Measurements from ENCODE around the gene TFCP2L1.
"Not testable (repeated sequence)": the region's sequence is repeated elsewhere in the genome, so short reads cannot be mapped to it uniquely, and the experiment has no call there.

Gene TFCP2L1

GRCh38 chr2:121283670-121284462, 1.1 kb downstream of the TFCP2L1 start:
- H3K4me1 ChIP-seq (ENCODE audit: control insufficient read depth, insufficient read depth, low read length): peaks cover 6% of the 10 kb centered on the region
- peaks cover 35% of the 10 kb centered on the region for H3K27me3 ChIP-seq (replicated peaks; ENCODE audit: control insufficient read depth, insufficient read depth, low read length)
- peak; percentile 2 for DNase-seq (ENCODE audit: low read depth)
- H3K4me3 ChIP-seq (ENCODE audit: low read length): peak overlapping the region; percentile 64
- no peaks in the 10 kb centered on the region for H3K36me3 ChIP-seq (ENCODE audit: control insufficient read depth, insufficient read depth, low read length, severe bottlenecking)
- H3K9ac ChIP-seq (ENCODE audit: low read length): peak overlapping the region; percentile 39
- H3K9me3 ChIP-seq (ENCODE audit: control insufficient read depth, low read length): no peaks in the 10 kb centered on the region

DNA sequence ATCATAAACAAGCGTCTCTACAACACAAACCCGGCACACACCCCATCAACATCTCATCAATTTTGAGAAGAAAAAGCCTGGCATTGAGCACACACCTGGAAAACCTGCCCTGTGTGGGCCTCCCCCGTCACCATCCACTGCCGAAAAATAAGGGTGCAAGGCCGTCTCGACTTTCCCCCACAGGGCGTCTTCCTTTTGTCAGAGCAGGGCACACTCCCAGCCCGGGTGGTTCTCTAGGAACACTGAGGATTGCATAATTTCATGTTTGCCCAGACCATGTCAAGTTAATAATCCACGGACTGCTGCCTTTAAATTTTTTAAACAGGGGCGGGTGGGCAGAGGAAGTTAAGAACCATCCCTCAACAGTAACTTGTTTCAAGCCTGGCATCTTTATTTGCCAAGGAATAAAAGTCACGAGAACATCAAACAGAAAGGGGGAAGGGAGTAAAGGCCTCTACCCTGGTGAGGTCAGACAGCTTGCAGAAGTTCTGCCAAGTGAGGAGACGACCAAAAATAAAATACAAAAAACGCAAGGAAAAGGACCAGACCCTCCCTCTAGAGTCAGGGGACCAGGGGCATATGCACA, 2.1 kb downstream of the TFCP2L1 start:
- Histone ChIP-seq H3K4me3 (ENCODE audit: low read length) (no peak overlapping the region), H3K36me3 (ENCODE audit: control insufficient read depth, insufficient read depth, low read length, severe bottlenecking) (no peaks in the 10 kb centered on the region), H3K9ac (ENCODE audit: low read length) (no peak overlapping the region), H3K27me3 (replicated peaks; ENCODE audit: control insufficient read depth, insufficient read depth, low read length) (peaks cover 35% of the 10 kb centered on the region), H3K9me3 (ENCODE audit: control insufficient read depth, low read length) (no peaks in the 10 kb centered on the region), H3K4me1 (ENCODE audit: control insufficient read depth, insufficient read depth, low read length) (peaks cover 6% of the 10 kb centered on the region)
- DNase-seq (ENCODE audit: low read depth): no peak

DNA sequence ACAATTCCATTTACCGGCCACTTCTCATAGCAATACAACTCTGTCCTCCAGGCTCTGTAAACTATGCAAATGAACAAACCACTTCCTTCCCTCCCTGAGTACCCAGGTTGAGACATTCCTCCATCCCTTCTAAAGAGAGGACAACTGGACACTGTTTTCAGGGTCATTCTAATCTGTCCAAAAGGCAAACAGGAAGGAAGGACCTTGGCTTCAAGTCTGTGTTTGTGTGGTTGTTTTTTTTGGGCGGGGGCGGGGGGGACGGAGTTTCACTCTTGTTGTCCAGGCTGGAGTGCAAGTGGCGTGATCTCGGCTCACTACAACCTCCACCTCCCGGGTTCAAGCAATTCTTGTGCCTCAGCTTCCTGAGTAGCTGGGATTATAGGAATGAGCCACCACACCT, 3.3 kb downstream of the TFCP2L1 start:
- H3K27me3 ChIP-seq (replicated peaks; ENCODE audit: control insufficient read depth, insufficient read depth, low read length): peaks cover 35% of the 10 kb centered on the region
- H3K4me3 ChIP-seq (ENCODE audit: low read length): no peak overlapping the region
- no peaks in the 10 kb centered on the region for H3K36me3 ChIP-seq (ENCODE audit: control insufficient read depth, insufficient read depth, low read length, severe bottlenecking)
- H3K9ac ChIP-seq (ENCODE audit: low read length): no peak overlapping the region
- peaks cover 6% of the 10 kb centered on the region for H3K4me1 ChIP-seq (ENCODE audit: control insufficient read depth, insufficient read depth, low read length)
- no peaks in the 10 kb centered on the region for H3K9me3 ChIP-seq (ENCODE audit: control insufficient read depth, low read length)
- no peak for DNase-seq (ENCODE audit: low read depth)

DNA sequence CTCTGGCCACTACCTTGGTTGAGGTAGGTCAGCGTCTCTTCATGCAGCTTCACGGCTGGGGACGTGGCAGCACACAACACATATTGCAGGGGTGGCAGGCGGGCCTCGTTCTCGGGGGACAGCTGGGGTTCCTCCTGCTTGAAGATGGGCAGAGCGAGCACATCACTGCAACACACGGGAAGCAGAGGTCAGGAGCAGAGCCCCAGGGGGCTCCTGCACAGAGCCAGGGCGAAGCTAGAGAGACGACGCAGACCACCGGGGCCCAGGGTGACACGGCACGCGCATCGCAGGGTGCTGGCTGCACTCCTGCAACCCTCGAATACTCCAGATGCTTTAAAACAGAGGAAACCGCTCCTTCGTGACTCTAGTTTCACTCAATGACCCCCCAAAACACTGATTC, 3.9 kb downstream of the TFCP2L1 start:
- H3K36me3 ChIP-seq (ENCODE audit: control insufficient read depth, insufficient read depth, low read length, severe bottlenecking): no peaks in the 10 kb centered on the region
- no peak for DNase-seq (ENCODE audit: low read depth)
- peaks cover 6% of the 10 kb centered on the region for H3K4me1 ChIP-seq (ENCODE audit: control insufficient read depth, insufficient read depth, low read length)
- no peaks in the 10 kb centered on the region for H3K9me3 ChIP-seq (ENCODE audit: control insufficient read depth, low read length)
- no peak overlapping the region for H3K9ac ChIP-seq (ENCODE audit: low read length)
- no peak overlapping the region for H3K4me3 ChIP-seq (ENCODE audit: low read length)
- peaks cover 32% of the 10 kb centered on the region for H3K27me3 ChIP-seq (replicated peaks; ENCODE audit: control insufficient read depth, insufficient read depth, low read length)

GRCh38 chr2:121279476-121280220, 5.4 kb downstream of the TFCP2L1 start:
- no peaks in the 10 kb centered on the region for H3K36me3 ChIP-seq (ENCODE audit: control insufficient read depth, insufficient read depth, low read length, severe bottlenecking)
- no peak overlapping the region for H3K4me3 ChIP-seq (ENCODE audit: low read length)
- H3K9me3 ChIP-seq (ENCODE audit: control insufficient read depth, low read length): no peaks in the 10 kb centered on the region
- no peak overlapping the region for H3K9ac ChIP-seq (ENCODE audit: low read length)
- H3K27me3 ChIP-seq (replicated peaks; ENCODE audit: control insufficient read depth, insufficient read depth, low read length): peaks cover 27% of the 10 kb centered on the region
- no peak for DNase-seq (ENCODE audit: low read depth)
- peaks cover 6% of the 10 kb centered on the region for H3K4me1 ChIP-seq (ENCODE audit: control insufficient read depth, insufficient read depth, low read length)

- H3K27me3 ChIP-seq (replicated peaks; ENCODE audit: control insufficient read depth, insufficient read depth, low read length): peaks cover 40% of the 10 kb centered on the region
- no peaks in the 10 kb centered on the region for H3K4me1 ChIP-seq (ENCODE audit: control insufficient read depth, insufficient read depth, low read length)
- H3K36me3 ChIP-seq (ENCODE audit: control insufficient read depth, insufficient read depth, low read length, severe bottlenecking): no peaks in the 10 kb centered on the region
- H3K4me3 ChIP-seq (ENCODE audit: low read length): no peak overlapping the region
- DNase-seq (ENCODE audit: low read depth): no peak
- H3K9ac ChIP-seq (ENCODE audit: low read length): no peak overlapping the region
- no peaks in the 10 kb centered on the region for H3K9me3 ChIP-seq (ENCODE audit: control insufficient read depth, low read length)
Measured at GRCh38 chr2:121276341-121276740, 8.7 kb downstream of the TFCP2L1 start.

DNA sequence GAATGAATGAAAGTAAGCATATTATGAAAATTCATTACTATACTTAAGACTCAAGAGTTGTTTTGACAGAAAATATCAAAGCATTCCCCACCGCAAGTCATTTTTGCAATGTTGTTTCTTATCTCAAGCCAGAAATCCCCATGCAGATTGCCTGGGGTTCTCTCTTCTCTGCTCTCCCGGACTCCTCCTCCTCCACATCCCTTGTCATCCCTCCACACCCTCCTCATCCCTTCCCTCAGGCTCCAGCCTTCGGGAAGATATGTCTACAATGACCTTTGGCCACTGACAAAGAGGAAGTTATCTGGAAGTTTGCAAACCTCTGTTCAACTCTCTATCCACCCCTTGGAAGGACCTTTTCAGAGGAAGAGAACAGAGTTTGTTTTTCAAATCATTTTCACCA, 11.9 kb downstream of the TFCP2L1 start:
- no peak for DNase-seq (ENCODE audit: low read depth)

GRCh38 chr2:121272596-121272995, 12.4 kb downstream of the TFCP2L1 start:
- Histone ChIP-seq H3K4me1 (ENCODE audit: control insufficient read depth, insufficient read depth, low read length) (no peaks in the 10 kb centered on the region), H3K36me3 (ENCODE audit: control insufficient read depth, insufficient read depth, low read length, severe bottlenecking) (no peaks in the 10 kb centered on the region), H3K4me3 (ENCODE audit: low read length) (no peak overlapping the region), H3K27me3 (replicated peaks; ENCODE audit: control insufficient read depth, insufficient read depth, low read length) (peaks cover 28% of the 10 kb centered on the region), H3K9ac (ENCODE audit: low read length) (no peak overlapping the region), H3K9me3 (ENCODE audit: control insufficient read depth, low read length) (no peaks in the 10 kb centered on the region)
- DNase-seq (ENCODE audit: low read depth): no peak

More for the DNA sequence above, 11.9 kb downstream of the TFCP2L1 start:
- peaks cover 28% of the 10 kb centered on the region for H3K27me3 ChIP-seq (replicated peaks; ENCODE audit: control insufficient read depth, insufficient read depth, low read length)
- H3K9ac ChIP-seq (ENCODE audit: low read length): no peak overlapping the region
- no peak overlapping the region for H3K4me3 ChIP-seq (ENCODE audit: low read length)
- H3K9me3 ChIP-seq (ENCODE audit: control insufficient read depth, low read length): no peaks in the 10 kb centered on the region
- H3K4me1 ChIP-seq (ENCODE audit: control insufficient read depth, insufficient read depth, low read length): no peaks in the 10 kb centered on the region
- no peaks in the 10 kb centered on the region for H3K36me3 ChIP-seq (ENCODE audit: control insufficient read depth, insufficient read depth, low read length, severe bottlenecking)

GRCh38 chr2:121269436-121269835, 15.6 kb downstream of the TFCP2L1 start:
- peaks cover 28% of the 10 kb centered on the region for H3K27me3 ChIP-seq (replicated peaks; ENCODE audit: control insufficient read depth, insufficient read depth, low read length)
- not testable (repeated sequence) for H3K9ac ChIP-seq (ENCODE audit: low read length); H3K4me1 ChIP-seq (ENCODE audit: control insufficient read depth, insufficient read depth, low read length); H3K4me3 ChIP-seq (ENCODE audit: low read length); H3K9me3 ChIP-seq (ENCODE audit: control insufficient read depth, low read length); H3K36me3 ChIP-seq (ENCODE audit: control insufficient read depth, insufficient read depth, low read length, severe bottlenecking); DNase-seq (ENCODE audit: low read depth)

- no peaks in the 10 kb centered on the region for H3K9me3 ChIP-seq (ENCODE audit: control insufficient read depth, low read length)
- H3K27me3 ChIP-seq (replicated peaks; ENCODE audit: control insufficient read depth, insufficient read depth, low read length): peaks cover 9% of the 10 kb centered on the region
- H3K36me3 ChIP-seq (ENCODE audit: control insufficient read depth, insufficient read depth, low read length, severe bottlenecking): no peaks in the 10 kb centered on the region
- no peaks in the 10 kb centered on the region for H3K4me1 ChIP-seq (ENCODE audit: control insufficient read depth, insufficient read depth, low read length)
- no peak overlapping the region for H3K4me3 ChIP-seq (ENCODE audit: low read length)
- DNase-seq (ENCODE audit: low read depth): no peak
- no peak overlapping the region for H3K9ac ChIP-seq (ENCODE audit: low read length)
Measured at GRCh38 chr2:121266543-121267106, 18.4 kb downstream of the TFCP2L1 start.

Measured in adipocyte (in vitro differentiated cells).